ENCODE data around the gene EPOP. TPM values are rescaled to one million over a fixed set of nuclear protein-coding genes. Genes with fewer than 3 reads are reported as not detected.

Gene EPOP
- total and polyA plus RNA-seq, 2 of the 13 experiments (the other 11 are each of a cell fraction or from before 2014, with no cell fraction given): 14.7 to 37.8 TPM

GRCh38 chr17:38676706-38677504, 2.1 kb upstream of the EPOP start (continued):
- TF ChIP-seq GMEB1 (CRISPR knock-in tag; IDR thresholded peaks at IDR 0.05; ENCODE audit: borderline replicate concordance) (0 out of 2 replicates have a peak, but pooled peaks have one; percentile 46), CENPBD1 (CRISPR knock-in tag; IDR thresholded peaks at IDR 0.05; ENCODE audit: borderline replicate concordance, low read depth) (no peak), ATF1 (CRISPR knock-in tag; IDR thresholded peaks at IDR 0.05) (no peak), ZNF746 (CRISPR knock-in tag; IDR thresholded peaks at IDR 0.05) (peak; percentile 73; the same call in 1 of the 2 replicates), ZNF720 (CRISPR knock-in tag; IDR thresholded peaks at IDR 0.05) (no peak), ZBTB49 (CRISPR knock-in tag; IDR thresholded peaks at IDR 0.05; ENCODE audit: borderline replicate concordance) (no peak), KDM3A (CRISPR knock-in tag; IDR thresholded peaks at IDR 0.05; ENCODE audit: low read depth) (peak; percentile 68; the same call in 1 of the 2 replicates), HOMEZ (CRISPR knock-in tag; IDR thresholded peaks at IDR 0.05; ENCODE audit: low read depth) (0 out of 2 replicates have a peak, but pooled peaks have one; percentile 58), ZNF83 (CRISPR knock-in tag; IDR thresholded peaks at IDR 0.05; ENCODE audit: borderline replicate concordance) (no peak), ZNF709 (CRISPR knock-in tag; IDR thresholded peaks at IDR 0.05) (no peak), TFAP4 (IDR thresholded peaks at IDR 0.05; ENCODE audit: borderline replicate concordance, low read depth) (peak; percentile 82; the same call in 1 of the 2 replicates), HDAC1 (CRISPR knock-in tag; IDR thresholded peaks at IDR 0.05) (peak; percentile 57), CEBPG (CRISPR knock-in tag; IDR thresholded peaks at IDR 0.05) (peak; percentile 63), PITX1 (CRISPR knock-in tag; IDR thresholded peaks at IDR 0.05) (peak; percentile 72; the same call in 1 of the 2 replicates), ZNF138 (CRISPR knock-in tag; IDR thresholded peaks at IDR 0.05; ENCODE audit: low read depth) (no peak), GFI1 (CRISPR knock-in tag; IDR thresholded peaks at IDR 0.05; ENCODE audit: borderline replicate concordance) (0 out of 2 replicates have a peak, but pooled peaks have one; percentile 47), YEATS4 (CRISPR knock-in tag; IDR thresholded peaks at IDR 0.05; ENCODE audit: borderline replicate concordance) (no peak; the same call in 1 of the 2 replicates), NR1H2 (CRISPR knock-in tag; IDR thresholded peaks at IDR 0.05; ENCODE audit: borderline replicate concordance, low read depth) (no peak), FOSL1 (CRISPR knock-in tag; IDR thresholded peaks at IDR 0.05; ENCODE audit: borderline replicate concordance) (no peak), ISL2 (CRISPR knock-in tag; IDR thresholded peaks at IDR 0.05) (no peak; the same call in 1 of the 2 replicates), ZFP1 (CRISPR knock-in tag; IDR thresholded peaks at IDR 0.05) (peak; percentile 71; the same call in 1 of the 2 replicates), ZNF264 (CRISPR knock-in tag; IDR thresholded peaks at IDR 0.05) (0 out of 2 replicates have a peak, but pooled peaks have one; percentile 52), ETV5 (CRISPR knock-in tag; IDR thresholded peaks at IDR 0.05; ENCODE audit: borderline replicate concordance) (peak; percentile 63; the same call in 1 of the 2 replicates)
